Measurements from ENCODE around the gene HIPK4.

HIPK4 gene

DNA sequence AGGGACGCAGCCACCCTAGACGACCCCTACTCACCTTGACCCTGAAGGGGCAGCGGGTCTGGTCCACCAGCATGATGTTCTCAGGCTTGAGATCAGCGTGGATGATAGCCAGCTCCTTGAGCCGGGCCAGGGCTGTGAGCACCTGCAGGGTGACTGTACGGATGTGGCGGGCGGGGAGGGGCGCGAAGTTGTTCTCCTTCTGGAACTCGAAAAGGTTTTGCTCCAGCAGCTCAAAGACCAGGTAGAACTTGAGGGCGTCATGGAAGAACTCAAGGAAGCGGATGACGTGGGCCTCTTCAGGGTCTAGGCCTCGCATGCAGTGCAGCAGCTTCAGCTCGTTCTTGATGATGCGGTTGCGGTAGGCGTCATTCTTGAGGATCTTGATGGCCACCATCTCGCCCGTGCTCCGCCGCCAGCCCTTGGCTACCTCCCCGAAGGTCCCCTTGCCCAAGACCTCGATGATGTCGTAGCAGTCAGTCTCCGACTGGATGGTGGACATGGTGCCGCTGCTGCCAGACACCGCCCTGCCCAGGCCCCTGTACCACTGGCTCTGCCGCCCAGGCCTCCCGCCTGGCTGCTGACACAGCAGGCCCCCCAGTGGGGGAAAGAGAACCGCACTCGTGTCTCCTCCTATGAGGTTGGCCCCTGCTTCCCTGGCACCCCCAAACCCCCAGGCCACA, 437 bp downstream of the HIPK4 start:
- H3K36me3 Mint-ChIP-seq (ENCODE audit: low read depth), result no peaks in the 10 kb centered on the region
- no peak for DNase-seq
- H3K4me1 Mint-ChIP-seq (ENCODE audit: low read depth), result no peaks in the 10 kb centered on the region
- no peak overlapping the region for H3K27ac Mint-ChIP-seq
- H3K27me3 Mint-ChIP-seq, result no peaks in the 10 kb centered on the region
- H3K4me3 Mint-ChIP-seq, result no peak overlapping the region
- no peaks in the 10 kb centered on the region for H3K9me3 Mint-ChIP-seq

GRCh38 chr19:40388481-40388880, 1.5 kb downstream of the HIPK4 start:
- Mint-ChIP-seq H3K4me1 (ENCODE audit: low read depth) (no peaks in the 10 kb centered on the region), H3K36me3 (ENCODE audit: low read depth) (no peaks in the 10 kb centered on the region), H3K27me3 (no peaks in the 10 kb centered on the region), H3K4me3 (no peak overlapping the region), H3K27ac (no peak overlapping the region), H3K9me3 (no peaks in the 10 kb centered on the region)
- DNase-seq, result no peak

DNA sequence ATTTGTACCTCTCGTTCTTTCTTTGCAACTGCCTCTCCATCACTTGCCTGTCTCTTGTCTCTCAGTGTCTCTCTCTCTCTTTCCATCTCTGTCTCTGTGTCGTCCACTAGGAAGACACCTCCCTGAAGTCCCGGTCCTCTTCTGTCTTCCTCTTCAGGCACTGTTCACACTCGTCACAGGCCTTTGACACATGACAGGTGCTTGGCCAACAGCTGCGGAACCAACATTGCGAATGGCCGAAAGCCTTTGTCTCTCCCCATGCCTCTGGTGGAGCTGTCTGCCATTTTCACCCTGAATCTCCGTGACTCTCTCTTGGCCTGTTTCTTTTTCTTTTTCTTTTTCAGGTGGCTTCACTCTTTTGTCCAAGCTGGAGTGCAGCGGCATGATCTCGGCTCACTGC, 2.8 kb downstream of the HIPK4 start:
- no peaks in the 10 kb centered on the region for H3K4me1 Mint-ChIP-seq (ENCODE audit: low read depth)
- no peaks in the 10 kb centered on the region for H3K9me3 Mint-ChIP-seq
- H3K4me3 Mint-ChIP-seq, result no peak overlapping the region
- DNase-seq, result no peak
- H3K36me3 Mint-ChIP-seq (ENCODE audit: low read depth), result no peaks in the 10 kb centered on the region
- no peaks in the 10 kb centered on the region for H3K27me3 Mint-ChIP-seq
- H3K27ac Mint-ChIP-seq, result no peak overlapping the region

GRCh38 chr19:40383668-40384248, 6.2 kb downstream of the HIPK4 start:
- H3K4me3 Mint-ChIP-seq, result no peak overlapping the region
- DNase-seq, result no peak
- H3K27ac Mint-ChIP-seq, result no peak overlapping the region

GRCh38 chr19:40381321-40381720, 8.7 kb downstream of the HIPK4 start:
- no peak for DNase-seq
- H3K36me3 Mint-ChIP-seq (ENCODE audit: low read depth), result peaks cover 4% of the 10 kb centered on the region
- H3K9me3 Mint-ChIP-seq, result no peaks in the 10 kb centered on the region
- H3K27ac Mint-ChIP-seq, result no peak overlapping the region
- no peaks in the 10 kb centered on the region for H3K4me1 Mint-ChIP-seq (ENCODE audit: low read depth)
- H3K4me3 Mint-ChIP-seq, result no peak overlapping the region
- no peaks in the 10 kb centered on the region for H3K27me3 Mint-ChIP-seq

More at GRCh38 chr19:40383668-40384248, 6.2 kb downstream of the HIPK4 start:
- H3K4me1 Mint-ChIP-seq (ENCODE audit: low read depth), result no peaks in the 10 kb centered on the region
- H3K27me3 Mint-ChIP-seq, result no peaks in the 10 kb centered on the region
- no peaks in the 10 kb centered on the region for H3K9me3 Mint-ChIP-seq
- no peaks in the 10 kb centered on the region for H3K36me3 Mint-ChIP-seq (ENCODE audit: low read depth)

- Mint-ChIP-seq H3K4me3 (no peak overlapping the region), H3K27ac (no peak overlapping the region), H3K4me1 (ENCODE audit: low read depth) (no peaks in the 10 kb centered on the region), H3K9me3 (no peaks in the 10 kb centered on the region), H3K36me3 (ENCODE audit: low read depth) (peaks cover 6% of the 10 kb centered on the region), H3K27me3 (no peaks in the 10 kb centered on the region)
- DNase-seq, result no peak
Measured at GRCh38 chr19:40380199-40381037, 9.6 kb downstream of the HIPK4 start.

GRCh38 chr19:40379446-40380198, 10.4 kb downstream of the HIPK4 start:
- no peak for DNase-seq
- peak overlapping the region; percentile 47 for H3K27ac Mint-ChIP-seq
- peaks cover under 1% of the 10 kb centered on the region for H3K4me1 Mint-ChIP-seq (ENCODE audit: low read depth)
- H3K36me3 Mint-ChIP-seq (ENCODE audit: low read depth), result peaks cover 7% of the 10 kb centered on the region
- H3K27me3 Mint-ChIP-seq, result no peaks in the 10 kb centered on the region
- no peak overlapping the region for H3K4me3 Mint-ChIP-seq
- H3K9me3 Mint-ChIP-seq, result no peaks in the 10 kb centered on the region

GRCh38 chr19:40378509-40378908, 11.5 kb downstream of the HIPK4 start:
- H3K27me3 Mint-ChIP-seq, result no peaks in the 10 kb centered on the region
- no peaks in the 10 kb centered on the region for H3K9me3 Mint-ChIP-seq
- no peak overlapping the region for H3K27ac Mint-ChIP-seq

GRCh38 chr19:40377876-40378385, 12.1 kb downstream of the HIPK4 start:
- Mint-ChIP-seq H3K9me3 (no peaks in the 10 kb centered on the region), H3K27me3 (no peaks in the 10 kb centered on the region), H3K36me3 (ENCODE audit: low read depth) (peaks cover 14% of the 10 kb centered on the region), H3K27ac (no peak overlapping the region), H3K4me1 (ENCODE audit: low read depth) (peaks cover 6% of the 10 kb centered on the region), H3K4me3 (no peak overlapping the region)
- DNase-seq, result no peak

More at GRCh38 chr19:40378509-40378908, 11.5 kb downstream of the HIPK4 start:
- Mint-ChIP-seq H3K4me1 (ENCODE audit: low read depth) (peaks cover 6% of the 10 kb centered on the region), H3K36me3 (ENCODE audit: low read depth) (peaks cover 12% of the 10 kb centered on the region), H3K4me3 (no peak overlapping the region)
- DNase-seq, result no peak

DNA sequence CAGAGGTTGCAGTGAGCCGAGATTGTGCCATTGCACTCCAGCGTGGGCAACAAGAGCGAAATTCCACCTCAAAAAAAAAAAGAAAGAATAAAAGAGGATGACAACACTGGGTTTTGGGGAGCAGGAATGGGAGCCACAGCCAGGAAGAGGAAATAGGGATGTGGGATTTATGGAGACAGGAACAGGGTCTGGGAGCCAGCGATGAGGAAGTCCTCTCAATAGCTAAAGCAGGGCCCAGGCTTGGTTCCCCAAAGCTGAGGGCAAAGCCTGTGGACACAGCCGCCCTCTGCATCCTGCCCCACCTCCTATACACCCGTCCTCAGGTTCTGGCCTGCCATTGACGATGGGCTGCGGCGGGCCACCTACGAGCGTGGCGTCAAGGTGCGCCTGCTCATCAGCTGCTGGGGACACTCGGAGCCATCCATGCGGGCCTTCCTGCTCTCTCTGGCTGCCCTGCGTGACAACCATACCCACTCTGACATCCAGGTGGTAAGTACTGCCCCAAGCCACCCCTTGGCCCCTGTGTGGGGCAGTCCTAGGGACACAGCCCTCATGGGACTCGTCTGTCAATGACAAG, 13.6 kb downstream of the HIPK4 start:
- H3K4me1 Mint-ChIP-seq (ENCODE audit: low read depth), result peaks cover 6% of the 10 kb centered on the region
- H3K27ac Mint-ChIP-seq, result no peak overlapping the region
- no peak overlapping the region for H3K4me3 Mint-ChIP-seq
- H3K27me3 Mint-ChIP-seq, result no peaks in the 10 kb centered on the region
- H3K9me3 Mint-ChIP-seq, result no peaks in the 10 kb centered on the region
- peaks cover 26% of the 10 kb centered on the region for H3K36me3 Mint-ChIP-seq (ENCODE audit: low read depth)
- DNase-seq, result no peak

DNA sequence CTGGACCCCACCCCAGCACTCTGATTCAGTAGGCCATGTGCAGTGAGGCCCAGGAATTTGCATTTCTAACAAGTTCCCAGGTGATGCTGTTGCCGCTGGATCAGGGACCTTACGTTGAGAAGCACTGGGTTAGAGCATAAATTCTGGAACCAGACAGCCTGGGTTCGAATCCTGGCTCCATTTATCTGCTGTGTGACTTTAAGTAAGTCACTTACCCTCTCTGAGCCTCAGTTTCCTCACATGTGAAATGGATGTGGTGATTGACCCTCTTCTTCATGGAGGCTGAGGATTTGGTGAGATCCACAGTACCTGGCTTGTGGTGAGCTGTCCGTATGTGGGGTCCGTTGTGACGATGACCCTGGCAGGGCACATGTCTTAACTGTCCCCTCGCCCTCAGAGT, 15.9 kb downstream of the HIPK4 start:
- no peak overlapping the region for H3K4me3 Mint-ChIP-seq
- H3K9me3 Mint-ChIP-seq, result no peaks in the 10 kb centered on the region
- H3K27ac Mint-ChIP-seq, result peak overlapping the region; percentile 2
- H3K4me1 Mint-ChIP-seq (ENCODE audit: low read depth), result peaks cover 6% of the 10 kb centered on the region
- peaks cover 35% of the 10 kb centered on the region for H3K36me3 Mint-ChIP-seq (ENCODE audit: low read depth)
- no peak for DNase-seq
- no peaks in the 10 kb centered on the region for H3K27me3 Mint-ChIP-seq

- Mint-ChIP-seq H3K4me1 (ENCODE audit: low read depth) (peaks cover 6% of the 10 kb centered on the region), H3K4me3 (no peak overlapping the region), H3K27ac (no peak overlapping the region), H3K9me3 (no peaks in the 10 kb centered on the region), H3K27me3 (no peaks in the 10 kb centered on the region), H3K36me3 (ENCODE audit: low read depth) (peaks cover 45% of the 10 kb centered on the region)
- no peak for DNase-seq
Measured at GRCh38 chr19:40371802-40372122, 18.2 kb downstream of the HIPK4 start.

GRCh38 chr19:40370997-40371801, 18.8 kb downstream of the HIPK4 start:
- Mint-ChIP-seq H3K9me3 (no peaks in the 10 kb centered on the region), H3K36me3 (ENCODE audit: low read depth) (peaks cover 46% of the 10 kb centered on the region), H3K4me3 (no peak overlapping the region), H3K27ac (no peak overlapping the region), H3K27me3 (no peaks in the 10 kb centered on the region), H3K4me1 (ENCODE audit: low read depth) (peaks cover 6% of the 10 kb centered on the region)
- DNase-seq, result no peak
